C4-2B (cell line): Measurements from ENCODE around the gene FCRL1.

Experiments used
- H3K27ac ChIP-seq: fragments of 450-650 bp; 2 replicates; pipeline ENCODE4 v1.5.1; 2017
- ZFX ChIP-seq: fragments of 450-650 bp; IDR thresholded peaks from 2 replicates; pipeline ENCODE4 v1.6.1; 2017
- TF ChIP-seq, protein P1 (sequence below): fragments of 450-650 bp; conservative IDR thresholded peaks from 2 replicates; pipeline ENCODE4 v1.5.1; 2017; ENCODE audit warnings: mild to moderate bottlenecking

FCRL1 gene

DNA sequence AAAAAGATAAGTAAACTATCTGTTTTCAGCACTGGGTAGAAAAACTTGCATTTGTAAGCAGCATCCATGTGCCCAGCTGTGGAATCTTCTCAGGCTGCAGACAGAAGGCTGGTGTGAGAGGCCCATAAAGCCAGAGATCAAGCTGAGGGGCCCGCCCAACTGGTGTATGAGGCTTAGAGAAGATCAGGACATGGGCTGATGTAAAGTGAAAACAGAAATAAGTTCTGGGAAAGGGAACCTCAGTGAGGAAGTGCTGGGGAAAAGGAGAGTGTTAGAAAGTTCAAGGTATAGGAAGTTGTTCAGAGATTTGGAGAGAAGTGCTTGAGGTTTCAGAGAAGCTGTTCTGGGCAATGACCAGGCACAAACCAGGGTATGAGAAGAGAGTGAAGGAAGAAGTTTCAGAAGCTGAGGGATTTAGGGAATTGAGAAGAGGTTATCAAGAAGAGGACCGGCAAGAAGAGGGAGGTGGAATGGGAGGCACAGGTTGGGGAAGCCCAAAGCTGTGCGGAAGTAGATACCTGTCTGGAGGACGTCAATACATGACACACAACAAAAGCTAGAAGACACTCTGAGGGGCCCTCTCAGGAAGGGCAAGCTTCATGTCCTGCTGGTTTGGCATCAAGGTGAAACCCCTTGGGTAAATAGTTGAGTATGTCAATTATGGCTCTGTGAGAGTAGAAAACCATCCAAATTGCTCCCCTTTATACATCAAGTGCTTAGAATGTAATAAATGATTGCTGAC is 24.3 kb upstream of the FCRL1 start:
- TF ChIP-seq, protein P1, sequence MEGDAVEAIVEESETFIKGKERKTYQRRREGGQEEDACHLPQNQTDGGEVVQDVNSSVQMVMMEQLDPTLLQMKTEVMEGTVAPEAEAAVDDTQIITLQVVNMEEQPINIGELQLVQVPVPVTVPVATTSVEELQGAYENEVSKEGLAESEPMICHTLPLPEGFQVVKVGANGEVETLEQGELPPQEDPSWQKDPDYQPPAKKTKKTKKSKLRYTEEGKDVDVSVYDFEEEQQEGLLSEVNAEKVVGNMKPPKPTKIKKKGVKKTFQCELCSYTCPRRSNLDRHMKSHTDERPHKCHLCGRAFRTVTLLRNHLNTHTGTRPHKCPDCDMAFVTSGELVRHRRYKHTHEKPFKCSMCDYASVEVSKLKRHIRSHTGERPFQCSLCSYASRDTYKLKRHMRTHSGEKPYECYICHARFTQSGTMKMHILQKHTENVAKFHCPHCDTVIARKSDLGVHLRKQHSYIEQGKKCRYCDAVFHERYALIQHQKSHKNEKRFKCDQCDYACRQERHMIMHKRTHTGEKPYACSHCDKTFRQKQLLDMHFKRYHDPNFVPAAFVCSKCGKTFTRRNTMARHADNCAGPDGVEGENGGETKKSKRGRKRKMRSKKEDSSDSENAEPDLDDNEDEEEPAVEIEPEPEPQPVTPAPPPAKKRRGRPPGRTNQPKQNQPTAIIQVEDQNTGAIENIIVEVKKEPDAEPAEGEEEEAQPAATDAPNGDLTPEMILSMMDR, result no peak
- no peak for TF ChIP-seq ZFX

GRCh38 chr1:157842939-157843338 is 23.0 kb upstream of the FCRL1 start:
- H3K27ac ChIP-seq, result no peak overlapping the region
- TF ChIP-seq, protein P1, result no peak
- no peak for TF ChIP-seq ZFX

More for the DNA sequence above, 24.3 kb upstream of the FCRL1 start:
- H3K27ac ChIP-seq, result no peak overlapping the region

- H3K27ac ChIP-seq, result no peak within 1 kb of the TSS
- TF ChIP-seq, protein P1, result no peak
- TF ChIP-seq ZFX, result no peak
Observed at GRCh38 chr1:157841708-157842107, 21.8 kb upstream of the FCRL1 start, which contains the start of gene CD5L. Gene CD5L (minus strand): TSS chr1:157841808. CDS start chr1:157841701, 107 bp downstream.

DNA sequence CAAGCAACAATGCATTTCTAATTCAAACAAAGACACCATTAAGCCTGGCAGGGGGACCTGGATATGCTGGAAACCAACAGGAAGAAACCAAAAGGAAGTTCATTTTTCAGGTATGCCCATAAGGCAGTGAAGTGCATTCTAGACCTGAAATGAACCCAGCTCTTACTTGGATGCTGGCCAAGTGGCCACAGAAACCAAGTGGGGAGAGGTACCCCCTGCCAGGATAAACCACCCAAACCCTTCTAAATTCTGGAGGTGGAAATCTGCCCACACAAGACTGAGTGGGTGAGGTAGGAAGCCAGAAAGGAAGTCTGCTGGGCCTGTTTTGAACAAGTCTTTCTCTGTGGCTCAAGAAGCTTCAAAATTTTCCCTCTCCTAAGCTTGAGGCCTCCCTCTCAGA is 19.0 kb upstream of the FCRL1 start:
- TF ChIP-seq, protein P1, result no peak
- TF ChIP-seq ZFX, result no peak
- H3K27ac ChIP-seq, result no peak overlapping the region

GRCh38 chr1:157834430-157834829 is 14.5 kb upstream of the FCRL1 start:
- TF ChIP-seq, protein P1, result no peak
- no peak for TF ChIP-seq ZFX
- H3K27ac ChIP-seq, result no peak overlapping the region

- TF ChIP-seq ZFX, result no peak
- TF ChIP-seq, protein P1, result no peak
- no peak overlapping the region for H3K27ac ChIP-seq
Observed at GRCh38 chr1:157833145-157833544, 13.2 kb upstream of the FCRL1 start.

- no peak overlapping the region for H3K27ac ChIP-seq
- TF ChIP-seq, protein P1, result no peak
- TF ChIP-seq ZFX, result no peak
Observed at GRCh38 chr1:157831968-157832626, 12.2 kb upstream of the FCRL1 start.
